GM21526 (cell line): Measurements from ENCODE around the gene GPD2.

Experiments
- ATAC-seq: cut with Tn5 transposase; IDR thresholded peaks from one replicate; pipeline ENCODE4 v1.9.1; 2021; ENCODE audit warnings: moderate library complexity; ENCODE audit not compliant: unreplicated experiment, low FRiP score

GPD2 gene

GRCh38 chr2:156435718-156436496 lies at the start of gene GPD2:
TSS of gene GPD2 (plus strand) at chr2:156436379. CDS start at chr2:156476106, 39,727 bp downstream.
- ATAC-seq, result peak; percentile 62

- ATAC-seq, result no peak
Measured at GRCh38 chr2:156394033-156394741, 42.0 kb upstream of the GPD2 start.

- ATAC-seq, result peak; percentile 38
Measured at GRCh38 chr2:156396126-156396525, 40.1 kb upstream of the GPD2 start.

GRCh38 chr2:156397229-156397628 lies 39.0 kb upstream of the GPD2 start:
- no peak for ATAC-seq

GRCh38 chr2:156398176-156398575 lies 38.0 kb upstream of the GPD2 start:
- no peak for ATAC-seq

GRCh38 chr2:156399224-156399949 lies 36.8 kb upstream of the GPD2 start:
- ATAC-seq, result no peak

- ATAC-seq, result peak; percentile 39
Measured at GRCh38 chr2:156399950-156400705, 36.1 kb upstream of the GPD2 start.

GRCh38 chr2:156400706-156401678 lies 35.2 kb upstream of the GPD2 start:
- peak; percentile 57 for ATAC-seq

GRCh38 chr2:156401861-156402260 lies 34.3 kb upstream of the GPD2 start:
- no peak for ATAC-seq

GRCh38 chr2:156405586-156405985 lies 30.6 kb upstream of the GPD2 start:
- ATAC-seq, result no peak

GRCh38 chr2:156411835-156412234 lies 24.3 kb upstream of the GPD2 start:
- ATAC-seq, result peak; percentile 67

GRCh38 chr2:156421851-156422250 lies 14.3 kb upstream of the GPD2 start:
- no peak for ATAC-seq

GRCh38 chr2:156423674-156424282 lies 12.4 kb upstream of the GPD2 start:
- ATAC-seq, result no peak

- no peak for ATAC-seq
Measured at GRCh38 chr2:156427074-156427473, 9.1 kb upstream of the GPD2 start.

- ATAC-seq, result no peak
Measured at GRCh38 chr2:156429211-156429610, 7.0 kb upstream of the GPD2 start.

- no peak for ATAC-seq
Measured at GRCh38 chr2:156430236-156430979, 5.8 kb upstream of the GPD2 start.

- peak; percentile 77 for ATAC-seq
Measured at GRCh38 chr2:156430980-156431358, 5.2 kb upstream of the GPD2 start.
